CD4-positive, alpha-beta T cell (primary cell): ENCODE results near the gene TRIM13. TPM values are rescaled to one million over a fixed set of nuclear protein-coding genes. Genes with fewer than 3 reads are reported as not detected.

Experiments used
- ATAC-seq: fragments of 200-7000 bp; cut with Tn5 transposase; one replicate; pipeline ENCODE4 v1.10.0; 2022; ENCODE audit warnings: mild to moderate bottlenecking; ENCODE audit not compliant: poor library complexity
- CTCF ChIA-PET: fragments of 350-600 bp; sonication (Branson Sonifier 250); formaldehyde crosslinking; loops from one replicate; lab custom pipeline; 2021; ENCODE audit warnings: antibody characterized with exemption, inconsistent platforms; lab: Charles Lee
- POLR2A ChIA-PET: fragments of 350-600 bp; sonication (Branson Sonifier 250); formaldehyde crosslinking; loops from one replicate; lab custom pipeline; 2021; ENCODE audit warnings: antibody characterized with exemption, inconsistent platforms; lab: Charles Lee
- DNase-seq, 14 experiments: peaks; one replicate each; pipeline ENCODE4 v3.0.0-alpha.2; 2013 to 2020; ENCODE audit warnings: mixed read lengths in 2 of 14
- H3K27ac ChIP-seq, 2 donors: one replicate each; pipeline versions ENCODE4 v1.5.1 to v1.7.0; 2013; ENCODE audit warnings: low read length in 2 of 2, low read depth in 1 of 2, mild to moderate bottlenecking in 1 of 2
- H3K27me3 ChIP-seq, 2 experiments: 1 replicate in 1 of 2; 2 replicates in 1 of 2; pipeline versions ENCODE4 v1.6.1 to v1.7.0; 2013; ENCODE audit warnings: low read length in 2 of 2, control low read depth in 1 of 2, mild to moderate bottlenecking in 1 of 2, moderate library complexity in 1 of 2; ENCODE audit not compliant: insufficient read depth in 2 of 2, control insufficient read depth in 1 of 2
- H3K36me3 ChIP-seq: one replicate; pipeline ENCODE4 v1.6.1; 2013; ENCODE audit warnings: low read length, control low read depth; ENCODE audit not compliant: insufficient read depth
- H3K4me1 ChIP-seq: one replicate; pipeline ENCODE4 v1.6.1; 2013; ENCODE audit warnings: low read length, control low read depth; ENCODE audit not compliant: insufficient read depth
- H3K4me3 ChIP-seq: one replicate; pipeline ENCODE4 v1.5.1; 2013; ENCODE audit warnings: mild to moderate bottlenecking, low read length, moderate library complexity
- H3K9me3 ChIP-seq, 2 experiments: 1 replicate in 1 of 2; 2 replicates in 1 of 2; pipeline versions ENCODE4 v1.6.1 to v1.7.0; 2013; ENCODE audit warnings: low read length in 2 of 2, mild to moderate bottlenecking in 2 of 2, control low read depth in 1 of 2, moderate library complexity in 1 of 2; ENCODE audit not compliant: control insufficient read depth in 1 of 2, insufficient read depth in 1 of 2
- H3K27ac Mint-ChIP-seq: one replicate; pipeline ENCODE4 v1.8.0; 2020; ENCODE audit warnings: mixed read lengths
- H3K27me3 Mint-ChIP-seq: one replicate; pipeline ENCODE4 v1.8.0; 2021; ENCODE audit warnings: mixed read lengths
- H3K36me3 Mint-ChIP-seq: one replicate; pipeline ENCODE4 v1.8.0; 2021; ENCODE audit warnings: low read depth, mixed read lengths
- H3K4me1 Mint-ChIP-seq: one replicate; pipeline ENCODE4 v1.8.0; 2021; ENCODE audit warnings: low read depth, mixed read lengths
- H3K4me3 Mint-ChIP-seq: one replicate; pipeline ENCODE4 v1.8.0; 2020; ENCODE audit warnings: mild to moderate bottlenecking, mixed read lengths
- H3K9me3 Mint-ChIP-seq: one replicate; pipeline ENCODE4 v1.8.0; 2020; ENCODE audit warnings: mixed read lengths
- CTCF ChIP-seq: fragments of 200-600 bp; IDR thresholded peaks from one replicate; pipeline ENCODE4 v1.8.0; 2022; ENCODE audit warnings: antibody characterized with exemption, mild to moderate bottlenecking
- intact Hi-C, 2 experiments: fragments of 100-400 bp; cut with DNase I in 1 of 2; cut with micrococcal nuclease in 1 of 2; formaldehyde crosslinking; loops; one replicate each; pipeline versions ENCODE4 v1.15.1 to v1.9.0; 2023 to 2025; cut with DNase I, micrococcal nuclease
- total RNA-seq, 174 experiments: library from RNA in 2 of 174; stranded (reverse) in 2 of 174; gene quantifications; one replicate each; pipeline ENCODE4 v1.2.3 and lab custom pipeline; 2021 to 2026

Gene TRIM13
- total RNA-seq, 2 experiments from 2014 or later: 32.5 to 32.9 TPM

- ChIA-PET POLR2A (no interaction called here), CTCF (interaction anchor here (1.2 kb wide), 1 partner anchor 40 kb away, joined by 5 read pairs; no protein-coding TSS in a partner anchor)
- Mint-ChIP-seq H3K36me3 (peaks cover 73% of the 10 kb centered on the region), H3K9me3 (no peaks in the 10 kb centered on the region), H3K27ac (peak overlapping the region; percentile 64), H3K27me3 (no peaks in the 10 kb centered on the region), H3K4me3 (no peak overlapping the region), H3K4me1 (peaks cover 43% of the 10 kb centered on the region)
- no peak for TF ChIP-seq CTCF
- peaks cover 2% of the 10 kb centered on the region for H3K4me1 ChIP-seq
- ATAC-seq (no peak), DNase-seq (no peak)
- no peak overlapping the region for H3K27ac ChIP-seq
- no peak overlapping the region for H3K4me3 ChIP-seq
- H3K27me3 ChIP-seq: no peaks in the 10 kb centered on the region
- peaks cover 54% of the 10 kb centered on the region for H3K36me3 ChIP-seq
- no peaks in the 10 kb centered on the region for H3K9me3 ChIP-seq
- intact Hi-C loops: no loop called here
Observed at GRCh38 chr13:50016444-50016843, 19.6 kb downstream of the TRIM13 start.

- no peak overlapping the region for H3K27ac ChIP-seq
- H3K27ac Mint-ChIP-seq: no peak overlapping the region
- TF ChIP-seq CTCF: no peak
- H3K27me3 ChIP-seq: no peaks in the 10 kb centered on the region
- H3K4me3 ChIP-seq: no peak overlapping the region
- H3K36me3 ChIP-seq: peaks cover 41% of the 10 kb centered on the region
- H3K4me1 Mint-ChIP-seq: peaks cover 36% of the 10 kb centered on the region
- intact Hi-C loops: no loop called here
- POLR2A ChIA-PET: interaction anchor here (0.6 to 1.2 kb wide), 3 partner anchors 64 to 228 kb away, joined by 3 read pairs; no protein-coding TSS in a partner anchor
- ATAC-seq (no peak), DNase-seq (no peak)
- no peaks in the 10 kb centered on the region for H3K27me3 Mint-ChIP-seq
- no peaks in the 10 kb centered on the region for H3K9me3 ChIP-seq
- peaks cover 59% of the 10 kb centered on the region for H3K36me3 Mint-ChIP-seq
- peaks cover 2% of the 10 kb centered on the region for H3K4me1 ChIP-seq
- CTCF ChIA-PET: no interaction called here
- H3K4me3 Mint-ChIP-seq: no peak overlapping the region
- H3K9me3 Mint-ChIP-seq: no peaks in the 10 kb centered on the region
Observed at GRCh38 chr13:50017819-50018218, 21.0 kb downstream of the TRIM13 start.

GRCh38 chr13:50025436-50025835, 28.6 kb downstream of the TRIM13 start:
- Histone ChIP-seq H3K36me3 (peaks cover 9% of the 10 kb centered on the region), H3K4me3 (no peak overlapping the region), H3K27me3 (no peaks in the 10 kb centered on the region), H3K27ac (no peak overlapping the region), H3K4me1 (no peaks in the 10 kb centered on the region), H3K9me3 (no peaks in the 10 kb centered on the region)
- Mint-ChIP-seq H3K4me1 (no peaks in the 10 kb centered on the region), H3K9me3 (no peaks in the 10 kb centered on the region), H3K36me3 (peaks cover 27% of the 10 kb centered on the region), H3K27ac (no peak overlapping the region), H3K27me3 (no peaks in the 10 kb centered on the region), H3K4me3 (no peak overlapping the region)
- ATAC-seq (no peak), DNase-seq (no peak)
- intact Hi-C loops: no loop called here
- CTCF ChIA-PET: no interaction called here
- POLR2A ChIA-PET: no interaction called here
- TF ChIP-seq CTCF: no peak
